GM23338 (cell line): ENCODE measurements around the gene MKNK1. TPM values are rescaled to one million over a fixed set of nuclear protein-coding genes. Genes with fewer than 3 reads are reported as not detected.

Source experiments
- ATAC-seq: fragments of 200-7000 bp; cut with Tn5 transposase; 3 replicates; pipeline ENCODE4 v1.9.1; 2020
- DNase-seq: peaks from one replicate; pipeline ENCODE4 v3.0.0-alpha.2; 2015; ENCODE audit warnings: low spot score
- H2AFZ ChIP-seq: fragments of 200-600 bp; sonication (generic); 2 replicates; pipeline ENCODE4 v1.8.0; 2016; ENCODE audit warnings: antibody characterized with exemption, mild to moderate bottlenecking, moderate library complexity
- H3F3A ChIP-seq: fragments of 200-600 bp; sonication (generic); replicated peaks from 2 replicates; pipeline ENCODE4 v1.8.0; 2017; ENCODE audit warnings: antibody characterized with exemption, mixed run types, low read depth
- H3K27ac ChIP-seq: fragments of 200-600 bp; sonication (generic); 2 replicates; pipeline ENCODE4 v1.6.1; 2016; ENCODE audit warnings: low read depth
- H3K27me3 ChIP-seq: fragments of 200-600 bp; sonication (generic); 2 replicates; pipeline ENCODE4 v1.8.0; 2016; ENCODE audit warnings: mild to moderate bottlenecking, mixed run types, moderate library complexity; ENCODE audit not compliant: insufficient read depth
- H3K36me3 ChIP-seq: fragments of 200-600 bp; sonication (generic); 2 replicates; pipeline ENCODE4 v1.8.0; 2016; ENCODE audit warnings: mild to moderate bottlenecking; ENCODE audit not compliant: insufficient read depth
- H3K4me1 ChIP-seq: fragments of 200-600 bp; sonication (generic); 2 replicates; pipeline ENCODE4 v1.8.0; 2016; ENCODE audit warnings: mild to moderate bottlenecking, moderate library complexity; ENCODE audit not compliant: insufficient read depth
- H3K4me2 ChIP-seq: fragments of 200-600 bp; sonication (generic); 2 replicates; pipeline ENCODE4 v1.7.1; 2017; ENCODE audit warnings: mixed run types
- H3K4me3 ChIP-seq: fragments of 200-600 bp; sonication (generic); 2 replicates; pipeline ENCODE4 v1.6.1; 2016; ENCODE audit warnings: mixed run types
- H3K79me2 ChIP-seq: fragments of 200-600 bp; sonication (generic); replicated peaks from 2 replicates; pipeline ENCODE4 v1.8.0; 2017; ENCODE audit warnings: mild to moderate bottlenecking; ENCODE audit not compliant: insufficient read depth
- H3K9me2 ChIP-seq: fragments of 200-600 bp; sonication (generic); 2 replicates; pipeline ENCODE4 v1.8.0; 2017; ENCODE audit not compliant: insufficient read depth
- H4K20me1 ChIP-seq: fragments of 200-600 bp; sonication (generic); replicated peaks from 2 replicates; pipeline ENCODE4 v1.8.0; 2017; ENCODE audit warnings: mild to moderate bottlenecking; ENCODE audit not compliant: insufficient read depth
- H3K27ac Mint-ChIP-seq: 2 replicates; pipeline ENCODE4 v1.8.0; 2020; ENCODE audit warnings: inconsistent platforms, mild to moderate bottlenecking, moderate library complexity, mixed read lengths
- H3K27me3 Mint-ChIP-seq: 3 replicates; pipeline ENCODE4 v1.8.0; 2022; ENCODE audit warnings: low read depth, mild to moderate bottlenecking, moderate library complexity, mixed read lengths, inconsistent platforms; ENCODE audit not compliant: insufficient read depth, poor library complexity
- H3K36me3 Mint-ChIP-seq: 3 replicates; pipeline ENCODE4 v1.8.0; 2021; ENCODE audit warnings: low read depth, mild to moderate bottlenecking, inconsistent platforms, moderate library complexity, mixed read lengths
- H3K4me1 Mint-ChIP-seq: 3 replicates; pipeline ENCODE4 v1.8.0; 2020; ENCODE audit warnings: mild to moderate bottlenecking, inconsistent platforms, mixed read lengths
- H3K4me3 Mint-ChIP-seq: 3 replicates; pipeline ENCODE4 v1.8.0; 2021; ENCODE audit warnings: moderate library complexity, mild to moderate bottlenecking, inconsistent platforms, mixed read lengths
- H3K9me3 Mint-ChIP-seq: 3 replicates; pipeline ENCODE4 v1.8.0; 2020; ENCODE audit warnings: moderate library complexity, mild to moderate bottlenecking, inconsistent platforms, mixed read lengths
- CREB1 ChIP-seq: fragments of 250-450 bp; sonication (Bioruptor Pico); IDR thresholded peaks from 2 replicates; pipeline ENCODE4 v1.5.0; 2020; ENCODE audit warnings: low read depth, mild to moderate bottlenecking, moderate library complexity
- CTCF ChIP-seq, 2 experiments: fragments of 200-600 bp in 1 of 2; sonication (generic) in 1 of 2; conservative IDR thresholded peaks; 2 replicates each; pipeline versions ENCODE4 v1.5.1 to v1.6.1; 2016 to 2017; ENCODE audit warnings: antibody characterized with exemption in 2 of 2, low read depth in 2 of 2, mild to moderate bottlenecking in 2 of 2, moderate library complexity in 1 of 2
- ETS1 ChIP-seq: IDR thresholded peaks from 2 replicates; pipeline ENCODE4 v1.6.1; 2016; ENCODE audit warnings: antibody characterized with exemption
- EZH2 ChIP-seq: fragments of 200-600 bp; sonication (generic); IDR thresholded peaks from one replicate; pipeline ENCODE4 v1.8.0; 2017; ENCODE audit warnings: antibody characterized with exemption, mild to moderate bottlenecking, low read depth; ENCODE audit not compliant: unreplicated experiment
- EZH2phosphoT487 ChIP-seq: fragments of 200-600 bp; sonication (generic); IDR thresholded peaks from one replicate; pipeline ENCODE4 v1.8.1; 2018; ENCODE audit warnings: antibody characterized with exemption; ENCODE audit not compliant: unreplicated experiment
- JUNB ChIP-seq: IDR thresholded peaks from one replicate; pipeline ENCODE4 v1.6.1; 2016; ENCODE audit warnings: antibody characterized with exemption; ENCODE audit not compliant: unreplicated experiment
- NANOG ChIP-seq: IDR thresholded peaks from 2 replicates; pipeline ENCODE4 v1.6.1; 2016; ENCODE audit warnings: antibody characterized with exemption, borderline replicate concordance
- POLR2AphosphoS5 ChIP-seq: IDR thresholded peaks from 2 replicates; pipeline ENCODE4 v1.6.1; 2016; ENCODE audit warnings: antibody characterized with exemption, low read depth
- REST ChIP-seq: IDR thresholded peaks from one replicate; pipeline ENCODE4 v1.6.1; 2018; ENCODE audit warnings: antibody characterized with exemption; ENCODE audit not compliant: unreplicated experiment
- STAT1 ChIP-seq: IDR thresholded peaks from one replicate; pipeline ENCODE4 v1.6.1; 2016; ENCODE audit warnings: antibody characterized with exemption; ENCODE audit not compliant: unreplicated experiment
- ZNF114 ChIP-seq: fragments of 250-450 bp; sonication (Bioruptor Pico); IDR thresholded peaks from 2 replicates; pipeline ENCODE4 v1.5.0; 2020; ENCODE audit warnings: mild to moderate bottlenecking, moderate library complexity
- ZNF331 ChIP-seq: fragments of 250-450 bp; sonication (Bioruptor Pico); IDR thresholded peaks from 2 replicates; pipeline ENCODE4 v1.5.0; 2020; ENCODE audit warnings: low read depth, mild to moderate bottlenecking, moderate library complexity
- ZNF462 ChIP-seq: fragments of 250-450 bp; sonication (Bioruptor Pico); IDR thresholded peaks from 2 replicates; pipeline ENCODE4 v1.5.0; 2020; ENCODE audit warnings: mild to moderate bottlenecking, moderate library complexity
- polyA plus RNA-seq: library from polyadenylated mRNA; unstranded; fragments of >200 nt; fragmentation: Nextera tagmentation; extraction: Ambion mirVana; gene quantifications from 2 replicates; pipeline ENCODE4 v1.2.1, GENCODE V29; 2016
- total RNA-seq: library from RNA; depleted of rRNA; stranded (reverse); fragments of >200 nt; shearing (Covaris generic); gene quantifications from 2 replicates; pipeline ENCODE4 v1.2.3, GENCODE V29; 2014

The MKNK1 gene
- total and polyA plus RNA-seq, 2 experiments from 2014 or later = 11.8 to 20.5 TPM

- H3K4me3 Mint-ChIP-seq = no peak overlapping the region
- H3K4me1 ChIP-seq = no peaks in the 10 kb centered on the region
- TF ChIP-seq EZH2 (no peak), NANOG (no peak), ZNF331 (CRISPR knock-in tag) (no peak), JUNB (no peak), STAT1 (no peak), ZNF462 (CRISPR knock-in tag) (no peak), EZH2phosphoT487 (no peak), ETS1 (no peak), ZNF114 (CRISPR knock-in tag) (no peak), CTCF (conservative IDR thresholded peaks at IDR 0.05; ENCODE audit: low read depth in 2 of 2) (no peak), CREB1 (CRISPR knock-in tag) (no peak), POLR2AphosphoS5 (no peak), REST (no peak)
- peaks cover 26% of the 10 kb centered on the region for H3K36me3 ChIP-seq
- H3F3A ChIP-seq = no peaks in the 10 kb centered on the region
- H3K4me1 Mint-ChIP-seq = no peaks in the 10 kb centered on the region
- no peak overlapping the region for H3K4me3 ChIP-seq
- no peaks in the 10 kb centered on the region for H3K79me2 ChIP-seq
- no peaks in the 10 kb centered on the region for H3K9me2 ChIP-seq
- H3K9me3 Mint-ChIP-seq = peaks cover 15% of the 10 kb centered on the region; the same call in 2 of the 3 replicates
- H4K20me1 ChIP-seq = 0 out of 2 replicates have a peak, but pooled peaks cover 6% of the 10 kb centered on the region
- peaks cover 65% of the 10 kb centered on the region for H3K36me3 Mint-ChIP-seq
- H3K27me3 ChIP-seq = no peaks in the 10 kb centered on the region
- H2AFZ ChIP-seq = no peak overlapping the region
- H3K4me2 ChIP-seq = no peak overlapping the region
- no peak overlapping the region for H3K27ac Mint-ChIP-seq
- H3K27me3 Mint-ChIP-seq = no peaks in the 10 kb centered on the region
- DNase-seq = no peak
- ATAC-seq = no peak
- 0 out of 2 replicates have a peak overlapping the region, but pooled peaks have one; percentile 42 for H3K27ac ChIP-seq
Observed at GRCh38 chr1:46653405-46653958, 49.4 kb upstream of the MKNK1 start.
